ENCODE results near the gene FOSL1. TPM values are rescaled to one million over a fixed set of nuclear protein-coding genes. Genes with fewer than 3 reads are reported as not detected.

The FOSL1 gene
- total and polyA plus RNA-seq, 2 of the 13 experiments (the other 11 are each of a cell fraction or from before 2014, with no cell fraction given) = 4.0 to 4.1 TPM

GRCh38 chr11:65890324-65891218, 9.6 kb downstream of the FOSL1 start, which contains the start of gene CCDC85B (continued):
- TF ChIP-seq RERE (CRISPR knock-in tag; IDR thresholded peaks at IDR 0.05; ENCODE audit: low read depth) = no peak
- TF ChIP-seq SALL2 (CRISPR knock-in tag; IDR thresholded peaks at IDR 0.05) = peak; percentile 65
- peak; percentile 89 for TF ChIP-seq POLR2AphosphoS5 (IDR thresholded peaks at IDR 0.05; ENCODE audit: low read depth, low read length)
- TF ChIP-seq ZFP90 (CRISPR knock-in tag; IDR thresholded peaks at IDR 0.05; ENCODE audit: borderline replicate concordance) = peak; percentile 63; the same call in 1 of the 2 replicates
- no peak for TF ChIP-seq ARNT (IDR thresholded peaks at IDR 0.05)
- TF ChIP-seq TRAFD1 (CRISPR knock-in tag; IDR thresholded peaks at IDR 0.05; ENCODE audit: borderline replicate concordance) = no peak
- no peak for TF ChIP-seq ZNF256 (CRISPR knock-in tag; conservative IDR thresholded peaks at IDR 0.05)
- TF ChIP-seq THAP7 (CRISPR knock-in tag; IDR thresholded peaks at IDR 0.05) = peak; percentile 92
- TF ChIP-seq ZNF784 (CRISPR knock-in tag; IDR thresholded peaks at IDR 0.05; ENCODE audit: borderline replicate concordance) = no peak
- no peak for TF ChIP-seq ZBTB33 (CRISPR knock-in tag; IDR thresholded peaks at IDR 0.05)
- TF ChIP-seq RBM39 (IDR thresholded peaks at IDR 0.05; ENCODE audit: low read depth, low read length, poor library complexity, severe bottlenecking) = no peak
- no peak; the same call in 1 of the 2 replicates for TF ChIP-seq ZNF510 (CRISPR knock-in tag; IDR thresholded peaks at IDR 0.05; ENCODE audit: low read depth)
- TF ChIP-seq HOXD1 (CRISPR knock-in tag; IDR thresholded peaks at IDR 0.05) = 0 out of 2 replicates have a peak, but pooled peaks have one; percentile 20
- TF ChIP-seq SP1 (IDR thresholded peaks at IDR 0.05) = no peak
- peak; percentile 88 for TF ChIP-seq SP1 (CRISPR knock-in tag; IDR thresholded peaks at IDR 0.05)
- TF ChIP-seq ZNF430 (CRISPR knock-in tag; IDR thresholded peaks at IDR 0.05) = peak; percentile 79; the same call in 1 of the 2 replicates
- peak; percentile 96 for TF ChIP-seq RNF2 (conservative IDR thresholded peaks at IDR 0.05; ENCODE audit: low read depth)
- TF ChIP-seq ZFP37 (CRISPR knock-in tag; IDR thresholded peaks at IDR 0.05; ENCODE audit: borderline replicate concordance) = no peak
